ENCODE results near the gene SHLD1.

SHLD1 gene

DNA sequence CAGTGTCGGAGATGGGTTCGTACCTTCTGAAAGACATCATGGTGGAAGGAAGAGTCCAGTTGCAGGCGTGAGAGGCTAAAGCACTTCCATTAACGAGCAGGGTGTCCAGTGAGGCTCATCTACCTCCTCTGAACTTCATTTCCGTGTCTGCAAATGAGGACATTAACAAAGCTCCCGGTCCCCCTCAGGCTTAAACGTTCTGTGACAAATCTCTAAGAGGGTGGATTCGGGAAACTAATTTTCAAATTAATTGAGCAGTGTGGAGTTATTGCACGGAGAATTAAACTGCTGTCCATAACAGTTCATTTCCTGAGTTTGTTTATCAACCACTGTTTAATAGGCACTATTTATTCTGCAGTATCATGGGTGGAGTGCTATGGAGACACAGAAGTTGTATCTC, 132.0 kb downstream of the SHLD1 start:
- H3K9me3 ChIP-seq (ENCODE audit: control insufficient read depth in 5 of 5, low read length in 5 of 5) = no peaks in the 10 kb centered on the region
- no peak overlapping the region for H3K9ac ChIP-seq (ENCODE audit: low read length in 5 of 5)
- no peaks in the 10 kb centered on the region for H3K4me1 ChIP-seq (ENCODE audit: control insufficient read depth in 5 of 5, insufficient read depth in 5 of 5, low read length in 5 of 5)
- H3K27ac ChIP-seq (ENCODE audit: low read depth, low read length) = no peak overlapping the region
- no peak overlapping the region for H3K4me3 ChIP-seq (ENCODE audit: low read depth in 1 of 5, low read length in 5 of 5)
- no peaks in the 10 kb centered on the region for H3K36me3 ChIP-seq (ENCODE audit: control insufficient read depth in 5 of 5, insufficient read depth in 5 of 5, low read length in 5 of 5)
- peaks cover 0 to 3% (median 0%) of the 10 kb centered on the region in 5 donors for H3K27me3 ChIP-seq (ENCODE audit: control insufficient read depth in 5 of 5, insufficient read depth in 4 of 5, low read length in 5 of 5)

GRCh38 chr20:5884465-5885335, 134.5 kb downstream of the SHLD1 start:
- Histone ChIP-seq H3K27me3 (ENCODE audit: control insufficient read depth in 5 of 5, insufficient read depth in 4 of 5, low read length in 5 of 5) (peaks cover 0 to 2% (median 0%) of the 10 kb centered on the region in 5 donors), H3K27ac (ENCODE audit: low read depth, low read length) (no peak overlapping the region), H3K9ac (ENCODE audit: low read length in 5 of 5) (no peak overlapping the region), H3K9me3 (ENCODE audit: control insufficient read depth in 5 of 5, low read length in 5 of 5) (no peaks in the 10 kb centered on the region), H3K4me1 (ENCODE audit: control insufficient read depth in 5 of 5, insufficient read depth in 5 of 5, low read length in 5 of 5) (no peaks in the 10 kb centered on the region), H3K36me3 (ENCODE audit: control insufficient read depth in 5 of 5, insufficient read depth in 5 of 5, low read length in 5 of 5) (no peaks in the 10 kb centered on the region), H3K4me3 (ENCODE audit: low read depth in 1 of 5, low read length in 5 of 5) (no peak overlapping the region)

DNA sequence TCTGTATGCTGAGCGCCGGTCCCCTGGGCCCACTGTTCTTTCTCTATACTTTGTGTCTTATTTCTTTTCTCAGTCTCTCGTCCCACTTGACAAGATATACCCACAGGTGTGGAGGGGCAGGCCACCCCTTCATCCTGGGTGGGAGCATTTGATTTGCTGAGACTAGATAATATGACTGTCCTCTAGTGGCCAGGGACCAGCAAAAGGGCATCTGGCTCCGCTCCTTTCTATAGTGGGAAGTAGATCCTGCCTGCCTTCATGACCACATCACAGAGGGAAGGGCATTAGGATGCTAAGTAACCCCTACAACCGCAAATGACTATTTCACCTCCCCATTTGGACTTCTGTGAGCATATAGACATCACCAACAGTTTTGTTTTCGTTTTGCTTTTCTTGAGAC, 135.7 kb downstream of the SHLD1 start:
- H3K27ac ChIP-seq (ENCODE audit: low read depth, low read length) = no peak overlapping the region
- no peaks in the 10 kb centered on the region for H3K36me3 ChIP-seq (ENCODE audit: control insufficient read depth in 5 of 5, insufficient read depth in 5 of 5, low read length in 5 of 5)
- peaks cover 0 to 2% (median 0%) of the 10 kb centered on the region in 5 donors for H3K27me3 ChIP-seq (ENCODE audit: control insufficient read depth in 5 of 5, insufficient read depth in 4 of 5, low read length in 5 of 5)
- no peak overlapping the region for H3K9ac ChIP-seq (ENCODE audit: low read length in 5 of 5)
- no peak overlapping the region for H3K4me3 ChIP-seq (ENCODE audit: low read depth in 1 of 5, low read length in 5 of 5)
- no peaks in the 10 kb centered on the region for H3K9me3 ChIP-seq (ENCODE audit: control insufficient read depth in 5 of 5, low read length in 5 of 5)
- no peaks in the 10 kb centered on the region for H3K4me1 ChIP-seq (ENCODE audit: control insufficient read depth in 5 of 5, insufficient read depth in 5 of 5, low read length in 5 of 5)

- no peak overlapping the region for H3K9ac ChIP-seq (ENCODE audit: low read length in 5 of 5)
- no peak overlapping the region for H3K4me3 ChIP-seq (ENCODE audit: low read depth in 1 of 5, low read length in 5 of 5)
- no peaks in the 10 kb centered on the region for H3K9me3 ChIP-seq (ENCODE audit: control insufficient read depth in 5 of 5, low read length in 5 of 5)
Observed at GRCh38 chr20:5886788-5887187, 136.6 kb downstream of the SHLD1 start.

GRCh38 chr20:5887386-5887785, 137.2 kb downstream of the SHLD1 start:
- Histone ChIP-seq H3K36me3 (ENCODE audit: control insufficient read depth in 5 of 5, insufficient read depth in 5 of 5, low read length in 5 of 5) (no peaks in the 10 kb centered on the region), H3K4me3 (ENCODE audit: low read depth in 1 of 5, low read length in 5 of 5) (no peak overlapping the region), H3K9me3 (ENCODE audit: control insufficient read depth in 5 of 5, low read length in 5 of 5) (no peaks in the 10 kb centered on the region), H3K27ac (ENCODE audit: low read depth, low read length) (no peak overlapping the region), H3K4me1 (ENCODE audit: control insufficient read depth in 5 of 5, insufficient read depth in 5 of 5, low read length in 5 of 5) (no peaks in the 10 kb centered on the region), H3K27me3 (ENCODE audit: control insufficient read depth in 5 of 5, insufficient read depth in 4 of 5, low read length in 5 of 5) (no peaks in the 10 kb centered on the region), H3K9ac (ENCODE audit: low read length in 5 of 5) (no peak overlapping the region)

More at GRCh38 chr20:5886788-5887187, 136.6 kb downstream of the SHLD1 start:
- Histone ChIP-seq H3K27ac (ENCODE audit: low read depth, low read length) (no peak overlapping the region), H3K4me1 (ENCODE audit: control insufficient read depth in 5 of 5, insufficient read depth in 5 of 5, low read length in 5 of 5) (no peaks in the 10 kb centered on the region), H3K27me3 (ENCODE audit: control insufficient read depth in 5 of 5, insufficient read depth in 4 of 5, low read length in 5 of 5) (no peaks in the 10 kb centered on the region), H3K36me3 (ENCODE audit: control insufficient read depth in 5 of 5, insufficient read depth in 5 of 5, low read length in 5 of 5) (no peaks in the 10 kb centered on the region)

DNA sequence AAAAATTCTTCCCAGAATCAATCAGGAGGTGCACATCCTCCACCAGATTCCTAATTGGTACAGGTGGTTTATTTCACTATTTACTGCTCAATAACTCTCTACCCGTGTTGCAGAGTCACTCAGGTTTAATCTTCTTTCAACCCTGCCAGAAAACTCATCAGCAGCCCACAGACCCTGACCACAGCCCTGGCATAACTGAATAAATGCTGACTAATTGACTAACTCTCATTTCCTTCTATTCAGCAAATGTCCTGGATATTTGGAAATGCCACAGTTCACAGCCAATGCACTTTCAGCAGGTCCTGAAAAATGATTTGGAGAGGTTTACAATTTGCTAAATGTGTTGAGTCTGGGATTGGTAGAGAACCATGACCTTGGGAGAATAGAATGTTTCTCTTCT, 137.8 kb downstream of the SHLD1 start:
- H3K27ac ChIP-seq (ENCODE audit: low read depth, low read length) = no peak overlapping the region

GRCh38 chr20:5890773-5891441, 140.7 kb downstream of the SHLD1 start:
- Histone ChIP-seq H3K9me3 (ENCODE audit: control insufficient read depth in 5 of 5, low read length in 5 of 5) (no peaks in the 10 kb centered on the region), H3K4me3 (ENCODE audit: low read depth in 1 of 5, low read length in 5 of 5) (no peak overlapping the region), H3K27me3 (ENCODE audit: control insufficient read depth in 5 of 5, insufficient read depth in 4 of 5, low read length in 5 of 5) (peaks cover 0 to 4% (median 0%) of the 10 kb centered on the region in 5 donors), H3K4me1 (ENCODE audit: control insufficient read depth in 5 of 5, insufficient read depth in 5 of 5, low read length in 5 of 5) (no peaks in the 10 kb centered on the region), H3K9ac (ENCODE audit: low read length in 5 of 5) (no peak overlapping the region), H3K27ac (ENCODE audit: low read depth, low read length) (no peak overlapping the region), H3K36me3 (ENCODE audit: control insufficient read depth in 5 of 5, insufficient read depth in 5 of 5, low read length in 5 of 5) (no peaks in the 10 kb centered on the region)

More for the DNA sequence above, 137.8 kb downstream of the SHLD1 start:
- Histone ChIP-seq H3K9me3 (ENCODE audit: control insufficient read depth in 5 of 5, low read length in 5 of 5) (no peaks in the 10 kb centered on the region), H3K4me3 (ENCODE audit: low read depth in 1 of 5, low read length in 5 of 5) (no peak overlapping the region), H3K4me1 (ENCODE audit: control insufficient read depth in 5 of 5, insufficient read depth in 5 of 5, low read length in 5 of 5) (no peaks in the 10 kb centered on the region), H3K9ac (ENCODE audit: low read length in 5 of 5) (no peak overlapping the region), H3K27me3 (ENCODE audit: control insufficient read depth in 5 of 5, insufficient read depth in 4 of 5, low read length in 5 of 5) (no peaks in the 10 kb centered on the region), H3K36me3 (ENCODE audit: control insufficient read depth in 5 of 5, insufficient read depth in 5 of 5, low read length in 5 of 5) (no peaks in the 10 kb centered on the region)

- Histone ChIP-seq H3K9me3 (ENCODE audit: control insufficient read depth in 5 of 5, low read length in 5 of 5) (no peaks in the 10 kb centered on the region), H3K4me1 (ENCODE audit: control insufficient read depth in 5 of 5, insufficient read depth in 5 of 5, low read length in 5 of 5) (no peaks in the 10 kb centered on the region), H3K4me3 (ENCODE audit: low read depth in 1 of 5, low read length in 5 of 5) (no peak overlapping the region), H3K27ac (ENCODE audit: low read depth, low read length) (no peak overlapping the region), H3K9ac (ENCODE audit: low read length in 5 of 5) (no peak overlapping the region), H3K36me3 (ENCODE audit: control insufficient read depth in 5 of 5, insufficient read depth in 5 of 5, low read length in 5 of 5) (no peaks in the 10 kb centered on the region), H3K27me3 (ENCODE audit: control insufficient read depth in 5 of 5, insufficient read depth in 4 of 5, low read length in 5 of 5) (peaks cover 0 to 7% (median 0%) of the 10 kb centered on the region in 5 donors)
Observed at GRCh38 chr20:5893052-5893451, 142.9 kb downstream of the SHLD1 start.

DNA sequence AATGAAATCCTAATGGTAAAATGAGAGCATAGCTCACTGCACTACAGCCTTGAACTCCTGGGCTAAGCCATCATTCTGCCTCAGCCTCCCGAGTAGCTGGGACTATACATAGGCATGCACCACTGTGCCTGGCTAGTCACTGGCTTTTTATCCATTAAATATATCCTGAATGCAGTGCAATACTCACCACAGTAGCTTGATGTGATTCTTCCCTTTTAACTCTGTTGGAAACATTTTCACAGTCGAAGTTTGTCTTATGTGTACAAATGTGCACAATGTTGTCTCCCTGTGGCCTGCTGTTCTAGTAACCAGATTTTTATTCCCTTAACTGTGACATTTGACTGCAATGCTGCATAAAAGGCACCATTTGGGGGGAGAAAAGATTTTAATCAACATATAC, 143.4 kb downstream of the SHLD1 start:
- Histone ChIP-seq H3K4me1 (ENCODE audit: control insufficient read depth in 5 of 5, insufficient read depth in 5 of 5, low read length in 5 of 5) (no peaks in the 10 kb centered on the region), H3K9me3 (ENCODE audit: control insufficient read depth in 5 of 5, low read length in 5 of 5) (no peaks in the 10 kb centered on the region), H3K27ac (ENCODE audit: low read depth, low read length) (no peak overlapping the region), H3K4me3 (ENCODE audit: low read depth in 1 of 5, low read length in 5 of 5) (no peak overlapping the region), H3K9ac (ENCODE audit: low read length in 5 of 5) (no peak overlapping the region), H3K36me3 (ENCODE audit: control insufficient read depth in 5 of 5, insufficient read depth in 5 of 5, low read length in 5 of 5) (no peaks in the 10 kb centered on the region), H3K27me3 (ENCODE audit: control insufficient read depth in 5 of 5, insufficient read depth in 4 of 5, low read length in 5 of 5) (peaks cover 0 to 7% (median 0%) of the 10 kb centered on the region in 5 donors)

- no peaks in the 10 kb centered on the region for H3K9me3 ChIP-seq (ENCODE audit: control insufficient read depth in 5 of 5, low read length in 5 of 5)
- no peaks in the 10 kb centered on the region for H3K36me3 ChIP-seq (ENCODE audit: control insufficient read depth in 5 of 5, insufficient read depth in 5 of 5, low read length in 5 of 5)
- no peaks in the 10 kb centered on the region for H3K4me1 ChIP-seq (ENCODE audit: control insufficient read depth in 5 of 5, insufficient read depth in 5 of 5, low read length in 5 of 5)
- H3K27ac ChIP-seq (ENCODE audit: low read depth, low read length) = no peak overlapping the region
- peaks cover 0 to 7% (median 0%) of the 10 kb centered on the region in 5 donors for H3K27me3 ChIP-seq (ENCODE audit: control insufficient read depth in 5 of 5, insufficient read depth in 4 of 5, low read length in 5 of 5)
- no peak overlapping the region for H3K9ac ChIP-seq (ENCODE audit: low read length in 5 of 5)
- H3K4me3 ChIP-seq (ENCODE audit: low read depth in 1 of 5, low read length in 5 of 5) = no peak overlapping the region
Observed at GRCh38 chr20:5895626-5896025, 145.4 kb downstream of the SHLD1 start.

All from subcutaneous abdominal adipose tissue (tissue), 5 donors.